ENCODE measurements around the gene SOX6.

SOX6 gene

GRCh38 chr11:16226245-16226644, 130.1 kb downstream of the SOX6 start:
- H3K27ac ChIP-seq, result no peak overlapping the region
- no peak for DNase-seq
- H3K36me3 ChIP-seq (replicated peaks), result no peaks in the 10 kb centered on the region
- no peak overlapping the region for H3K4me3 ChIP-seq (ENCODE audit: low read depth, low read length)
- H3K27me3 ChIP-seq (replicated peaks), result no peaks in the 10 kb centered on the region
- in situ Hi-C loops (cut with HindIII; ENCODE audit: low pct_ligation_motif_present, low sequenced_read_pairs), result no loop called here
- TF ChIP-seq CTCF (IDR thresholded peaks at IDR 0.05; ENCODE audit: low read depth, low read length, missing control alignments), result no peak

GRCh38 chr11:16225623-16226022, 130.7 kb downstream of the SOX6 start:
- Histone ChIP-seq H3K27ac (no peak overlapping the region), H3K36me3 (replicated peaks) (no peaks in the 10 kb centered on the region), H3K4me3 (ENCODE audit: low read depth, low read length) (no peak overlapping the region), H3K27me3 (replicated peaks) (no peaks in the 10 kb centered on the region)
- no peak for TF ChIP-seq CTCF (IDR thresholded peaks at IDR 0.05; ENCODE audit: low read depth, low read length, missing control alignments)
- DNase-seq, result no peak
- in situ Hi-C loops (cut with HindIII; ENCODE audit: low pct_ligation_motif_present, low sequenced_read_pairs), result no loop called here

- TF ChIP-seq CTCF (IDR thresholded peaks at IDR 0.05; ENCODE audit: low read depth, low read length, missing control alignments), result no peak
- DNase-seq, result no peak
- H3K27me3 ChIP-seq (replicated peaks), result no peaks in the 10 kb centered on the region
- H3K4me3 ChIP-seq (ENCODE audit: low read depth, low read length), result no peak overlapping the region
- H3K36me3 ChIP-seq (replicated peaks), result no peaks in the 10 kb centered on the region
- in situ Hi-C loops (cut with HindIII; ENCODE audit: low pct_ligation_motif_present, low sequenced_read_pairs), result no loop called here
- H3K27ac ChIP-seq, result no peak overlapping the region
These were observed 132.8 kb downstream of the SOX6 start for GRCh38 chr11:16223558-16223957.

- no peak overlapping the region for H3K4me3 ChIP-seq (ENCODE audit: low read depth, low read length)
- in situ Hi-C loops (cut with HindIII; ENCODE audit: low pct_ligation_motif_present, low sequenced_read_pairs), result no loop called here
- no peak for DNase-seq
These were observed 138.7 kb downstream of the SOX6 start for GRCh38 chr11:16217631-16218030.

GRCh38 chr11:16216831-16217230, 139.5 kb downstream of the SOX6 start:
- H3K4me3 ChIP-seq (ENCODE audit: low read depth, low read length), result no peak overlapping the region
- no peak for DNase-seq
- H3K27ac ChIP-seq, result no peak overlapping the region
- no peak for TF ChIP-seq CTCF (IDR thresholded peaks at IDR 0.05; ENCODE audit: low read depth, low read length, missing control alignments)
- no peaks in the 10 kb centered on the region for H3K36me3 ChIP-seq (replicated peaks)
- in situ Hi-C loops (cut with HindIII; ENCODE audit: low pct_ligation_motif_present, low sequenced_read_pairs), result no loop called here
- no peaks in the 10 kb centered on the region for H3K27me3 ChIP-seq (replicated peaks)

More at GRCh38 chr11:16217631-16218030, 138.7 kb downstream of the SOX6 start:
- H3K27ac ChIP-seq, result no peak overlapping the region
- H3K27me3 ChIP-seq (replicated peaks), result no peaks in the 10 kb centered on the region
- no peak for TF ChIP-seq CTCF (IDR thresholded peaks at IDR 0.05; ENCODE audit: low read depth, low read length, missing control alignments)
- no peaks in the 10 kb centered on the region for H3K36me3 ChIP-seq (replicated peaks)

GRCh38 chr11:16215352-16215751, 141.0 kb downstream of the SOX6 start:
- DNase-seq, result no peak
- Histone ChIP-seq H3K4me3 (ENCODE audit: low read depth, low read length) (no peak overlapping the region), H3K27me3 (replicated peaks) (no peaks in the 10 kb centered on the region), H3K36me3 (replicated peaks) (no peaks in the 10 kb centered on the region), H3K27ac (no peak overlapping the region)
- in situ Hi-C loops (cut with HindIII; ENCODE audit: low pct_ligation_motif_present, low sequenced_read_pairs), result no loop called here
- no peak for TF ChIP-seq CTCF (IDR thresholded peaks at IDR 0.05; ENCODE audit: low read depth, low read length, missing control alignments)

Measured in brain microvascular endothelial cell (primary cell).